H1 (cell line): ENCODE results near the gene GAPDH. TPM values are rescaled to one million over a fixed set of nuclear protein-coding genes. Genes with fewer than 3 reads are reported as not detected.

ENCODE experiments used
- CTCF ChIA-PET: fragments of 300-600 bp; sonication (Branson Sonifier 250); formaldehyde crosslinking; loops from one replicate; lab custom pipeline; 2021; ENCODE audit not compliant: partially characterized antibody; lab: Charles Lee
- POLR2A ChIA-PET: fragments of 300-600 bp; sonication (Branson Sonifier 250); formaldehyde crosslinking; loops from one replicate; lab custom pipeline; 2021; ENCODE audit warnings: inconsistent platforms; ENCODE audit not compliant: partially characterized antibody; lab: Charles Lee
- DNase-seq, 2 experiments: peaks; one replicate each; pipeline versions ENCODE4 v3.0.0 to v3.0.0-alpha.2; 2010 to 2022; ENCODE audit warnings: low spot score in 2 of 2, low read depth in 1 of 2, mixed read lengths in 1 of 2
- FAIRE-seq: peaks from 2 replicates; lab custom pipeline; 2011; peaks lifted over from hg19 to GRCh38; lab: Jason Lieb, UNC
- H2AFZ ChIP-seq: 2 replicates; pipeline ENCODE4 v1.8.1; 2012; ENCODE audit warnings: low read length, inconsistent platforms
- H2AK5ac ChIP-seq: 2 replicates; pipeline ENCODE4 v1.6.1; 2013; ENCODE audit warnings: low read depth, low read length
- H2BK120ac ChIP-seq: replicated peaks from 2 replicates; pipeline ENCODE3; 2013; ENCODE audit warnings: low read depth, low read length, inconsistent platforms
- H2BK12ac ChIP-seq: 2 replicates; pipeline ENCODE4 v1.6.1; 2013; ENCODE audit warnings: low read depth, low read length
- H2BK15ac ChIP-seq: 2 replicates; pipeline ENCODE4 v1.6.1; 2013; ENCODE audit warnings: low read length
- H2BK20ac ChIP-seq: 2 replicates; pipeline ENCODE4 v1.6.1; 2013; ENCODE audit warnings: low read length
- H2BK5ac ChIP-seq: 2 replicates; pipeline ENCODE4 v1.6.1; 2013; ENCODE audit warnings: low read depth, low read length
- H3K14ac ChIP-seq: 2 replicates; pipeline ENCODE4 v1.6.1; 2013; ENCODE audit warnings: inconsistent platforms; ENCODE audit not compliant: insufficient read length
- H3K18ac ChIP-seq: 2 replicates; pipeline ENCODE4 v1.6.1; 2013; ENCODE audit warnings: low read length; ENCODE audit errors: extremely low read depth
- H3K23ac ChIP-seq: 2 replicates; pipeline ENCODE4 v1.6.1; 2013; ENCODE audit warnings: inconsistent platforms; ENCODE audit not compliant: insufficient read length
- H3K23me2 ChIP-seq: 2 replicates; pipeline ENCODE4 v1.6.1; 2013; ENCODE audit warnings: low read depth, low read length
- H3K27ac ChIP-seq: 2 replicates; pipeline ENCODE4 v1.6.1; 2011; ENCODE audit warnings: low read depth, low read length, inconsistent platforms
- H3K27me3 ChIP-seq, 4 experiments: replicated peaks in 1 of 4; 1 replicate in 1 of 4; 2 replicates in 3 of 4; pipeline versions ENCODE4 v1.6.1 to v1.8.1; 2011 to 2013; ENCODE audit warnings: low read length in 3 of 4, mild to moderate bottlenecking in 3 of 4, inconsistent platforms in 2 of 4, mixed read lengths in 2 of 4, moderate library complexity in 1 of 4; ENCODE audit not compliant: control insufficient read depth in 3 of 4, insufficient read depth in 3 of 4; ENCODE audit errors: extremely low read depth in 1 of 4
- H3K36me3 ChIP-seq, 4 experiments: 2 replicates each; pipeline versions ENCODE4 v1.6.1 to v1.8.1; 2011 to 2013; ENCODE audit warnings: mild to moderate bottlenecking in 4 of 4, low read length in 3 of 4, moderate library complexity in 2 of 4, control low read depth in 1 of 4, inconsistent platforms in 1 of 4; ENCODE audit not compliant: insufficient read depth in 4 of 4, control insufficient read depth in 2 of 4
- H3K4ac ChIP-seq: replicated peaks from 2 replicates; pipeline ENCODE3; 2013; ENCODE audit warnings: low read length, low read depth, mixed read lengths, inconsistent platforms; ENCODE audit not compliant: insufficient read length
- H3K4me1 ChIP-seq, 4 experiments: replicated peaks in 1 of 4; 1 replicate in 1 of 4; 2 replicates in 3 of 4; pipeline versions ENCODE4 v1.6.1 to v1.8.1; 2011 to 2013; ENCODE audit warnings: low read length in 3 of 4, inconsistent platforms in 2 of 4, mixed read lengths in 1 of 4; ENCODE audit not compliant: insufficient read depth in 4 of 4, control insufficient read depth in 3 of 4
- H3K4me2 ChIP-seq, 2 experiments: 2 replicates each; pipeline versions ENCODE4 v1.6.1 to v1.8.1; 2011 to 2013; ENCODE audit warnings: low read depth in 2 of 2, low read length in 2 of 2, control low read depth in 1 of 2, inconsistent platforms in 1 of 2, mild to moderate bottlenecking in 1 of 2; ENCODE audit not compliant: insufficient read depth in 1 of 2
- H3K4me3 ChIP-seq, 4 experiments: fragments of 200-600, 300-600 bp in 1 of 4; sonication (generic), shearing (Covaris generic), sonication (Bioruptor Twin) in 1 of 4; 2 replicates each; pipeline versions ENCODE4 v1.5.1 to v1.8.1; 2011 to 2016; ENCODE audit warnings: low read length in 4 of 4, low read depth in 3 of 4, control low read depth in 2 of 4, inconsistent platforms in 2 of 4, mild to moderate bottlenecking in 2 of 4, mixed read lengths in 1 of 4, moderate library complexity in 1 of 4; ENCODE audit not compliant: insufficient read depth in 2 of 4; ENCODE audit errors: extremely low read depth in 1 of 4
- H3K56ac ChIP-seq: replicated peaks from 2 replicates; pipeline ENCODE3; 2013; ENCODE audit warnings: low read depth, mild to moderate bottlenecking, mixed read lengths, low read length, inconsistent platforms; ENCODE audit not compliant: insufficient read length
- H3K79me1 ChIP-seq: 2 replicates; pipeline ENCODE4 v1.6.1; 2013; ENCODE audit warnings: low read depth, low read length, control low read depth
- H3K79me2 ChIP-seq, 2 experiments: 2 replicates each; pipeline versions ENCODE4 v1.6.1 to v1.8.1; 2012 to 2013; ENCODE audit warnings: low read length in 2 of 2, mild to moderate bottlenecking in 2 of 2, inconsistent platforms in 1 of 2; ENCODE audit not compliant: insufficient read depth in 2 of 2, control insufficient read depth in 1 of 2
- H3K9ac ChIP-seq, 4 experiments: replicated peaks in 1 of 4; 1 replicate in 1 of 4; 2 replicates in 3 of 4; pipeline versions ENCODE4 v1.6.1 to v1.8.1; 2011 to 2013; ENCODE audit warnings: low read depth in 3 of 4, low read length in 3 of 4, control low read depth in 2 of 4, mild to moderate bottlenecking in 2 of 4, moderate library complexity in 2 of 4, inconsistent platforms in 1 of 4; ENCODE audit errors: extremely low read depth in 1 of 4
- H3K9me3 ChIP-seq, 2 experiments: 2 replicates each; pipeline versions ENCODE4 v1.6.1 to v1.8.1; 2012 to 2013; ENCODE audit warnings: mild to moderate bottlenecking in 2 of 2, moderate library complexity in 2 of 2, control low read depth in 1 of 2, inconsistent platforms in 1 of 2, low read depth in 1 of 2, low read length in 1 of 2, mixed read lengths in 1 of 2; ENCODE audit not compliant: insufficient read depth in 2 of 2
- H4K20me1 ChIP-seq, 2 experiments: replicated peaks in 1 of 2; 2 replicates each; pipeline versions ENCODE3 to v1.8.1; 2011 to 2013; ENCODE audit warnings: inconsistent platforms in 2 of 2, low read length in 2 of 2, mild to moderate bottlenecking in 1 of 2; ENCODE audit not compliant: insufficient read depth in 2 of 2, control insufficient read depth in 1 of 2
- H4K5ac ChIP-seq: 2 replicates; pipeline ENCODE4 v1.6.1; 2013; ENCODE audit warnings: low read length, low read depth, mixed read lengths, inconsistent platforms; ENCODE audit not compliant: insufficient read length
- H4K8ac ChIP-seq: 2 replicates; pipeline ENCODE4 v1.8.0; 2013; ENCODE audit warnings: mild to moderate bottlenecking, moderate library complexity, low read length, inconsistent platforms; ENCODE audit not compliant: insufficient read depth; ENCODE audit errors: extremely low read depth
- H4K91ac ChIP-seq: replicated peaks from 2 replicates; pipeline ENCODE3; 2013; ENCODE audit warnings: low read length, mixed read lengths, inconsistent platforms; ENCODE audit not compliant: insufficient read length
- ATF3 ChIP-seq: IDR thresholded peaks from 2 replicates; pipeline ENCODE4 v1.6.1; 2011; ENCODE audit warnings: low read depth, mild to moderate bottlenecking, low read length; ENCODE audit not compliant: insufficient read depth
- FOSL1 ChIP-seq: IDR thresholded peaks from 2 replicates; pipeline ENCODE4 v1.6.1; 2011; ENCODE audit warnings: mild to moderate bottlenecking, low read depth, low read length, moderate library complexity; ENCODE audit not compliant: insufficient read depth
- JUN ChIP-seq: IDR thresholded peaks from 2 replicates; pipeline ENCODE4 v1.6.1; 2011; ENCODE audit warnings: low read depth, mild to moderate bottlenecking, improper control_type of control experiment, low read length
- KDM4A ChIP-seq: IDR thresholded peaks from one replicate; pipeline ENCODE4 v1.7.1; 2012; ENCODE audit warnings: low read depth, mild to moderate bottlenecking, moderate library complexity, low read length, inconsistent platforms; ENCODE audit not compliant: severe bottlenecking
- MAFK ChIP-seq: IDR thresholded peaks from 2 replicates; pipeline ENCODE4 v1.6.1; 2012; ENCODE audit warnings: low read depth, mild to moderate bottlenecking, improper control_type of control experiment, low read length
- RAD21 ChIP-seq, 2 experiments: IDR thresholded peaks in 1 of 2; conservative IDR thresholded peaks in 1 of 2; 2 replicates each; pipeline ENCODE4 v1.6.1; 2011; ENCODE audit warnings: low read depth in 2 of 2, low read length in 2 of 2, improper control_type of control experiment in 1 of 2, inconsistent platforms in 1 of 2, mild to moderate bottlenecking in 1 of 2, moderate library complexity in 1 of 2
- TAF1 ChIP-seq: IDR thresholded peaks from 2 replicates; pipeline ENCODE4 v1.6.1; 2011; ENCODE audit warnings: mild to moderate bottlenecking, low read depth, low read length
- TCF12 ChIP-seq: IDR thresholded peaks from 2 replicates; pipeline ENCODE4 v1.6.1; 2011; ENCODE audit warnings: low read depth, mild to moderate bottlenecking, low read length
- TEAD4 ChIP-seq: IDR thresholded peaks from 2 replicates; pipeline ENCODE4 v1.6.1; 2012; ENCODE audit warnings: low read depth, low read length, inconsistent platforms, mixed read lengths
- WGBS, 2 experiments: shearing (Covaris generic) in 1 of 2; methylation state at CpG; one replicate each; pipeline versions ENCODE4 v1.1.6 to v1.1.7; 2013 to 2015; ENCODE audit warnings: low lambda C conversion rate in 2 of 2, mixed read lengths in 2 of 2, inconsistent platforms in 1 of 2, low coverage in 1 of 2, missing lambda C conversion rate in 1 of 2; ENCODE audit not compliant: insufficient replicate concordance in 2 of 2, insufficient coverage in 1 of 2, insufficient read length in 1 of 2; ENCODE audit errors: extremely low coverage in 1 of 2, missing lambda C conversion rate in 1 of 2; 5-methylcytosine and 5-hydroxymethylcytosine counted together
- polyA plus RNA-seq, 7 experiments: library from polyadenylated mRNA; depleted of rRNA in 3 of 7; stranded (reverse) in 5 of 7; unstranded in 2 of 7; fragments of >200 nt in 5 of 7; fragments of 200-250 nt in 2 of 7; gene quantifications; 1 replicate in 5 of 7; 2 replicates in 1 of 7; 4 replicates in 1 of 7; pipeline versions ENCODE4 v1.2.1 to v1.2.3, GENCODE V29; 2011 to 2013; ENCODE audit warnings: missing spikeins in 2 of 7, mixed read lengths in 2 of 7
- total RNA-seq: library from RNA; stranded (reverse); fragmentation: NEBNext Ultra II Directional; extraction: Animal tissue kit (Norgen Biotek cat#: 25700); gene quantifications from 2 replicates; pipeline ENCODE4 v1.2.1, GENCODE V29; 2021

GAPDH gene
- total and polyA plus RNA-seq, 2 of the 8 experiments (the other 6 are each of a cell fraction or from before 2014, with no cell fraction given), result 5,175 to 15,878 TPM

DNA sequence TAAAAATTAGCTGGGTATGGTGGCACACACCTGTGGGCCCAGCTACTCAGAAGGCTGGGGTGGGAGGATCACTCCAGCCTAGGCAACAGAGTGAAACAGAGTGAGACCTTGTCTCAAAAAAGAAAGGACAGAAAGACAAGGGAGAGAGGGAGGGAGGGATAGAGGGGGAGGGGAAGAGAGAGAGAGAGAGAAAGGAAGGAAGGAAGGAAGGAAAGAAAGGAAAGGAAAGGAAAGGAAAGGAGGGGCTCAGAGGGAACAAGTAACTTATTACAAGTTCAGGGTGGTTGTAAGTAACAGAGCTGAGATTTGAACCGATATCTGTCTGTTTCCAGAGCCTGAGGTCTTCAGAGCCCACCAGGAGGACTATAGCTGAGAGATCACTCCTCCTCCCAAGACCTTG lies 13.2 kb downstream of the GAPDH start:
- Histone ChIP-seq H2BK15ac (no peak overlapping the region), H3K14ac (no peak overlapping the region), H3K4me2 (no peak overlapping the region), H3K79me1 (peaks cover 15% of the 10 kb centered on the region), H4K8ac (no peak overlapping the region), H3K4me3 (no peak overlapping the region), H3K79me2 (peaks cover 0 to 23% of the 10 kb centered on the region in 2 experiments; a peak in 2 of 4 replicates), H3K27me3 (no peaks in the 10 kb centered on the region), H3K36me3 (peaks cover 8 to 30% (median 13%) of the 10 kb centered on the region in 4 experiments; a peak in 6 of 8 replicates), H3K9ac (no peak overlapping the region), H3K9me3 (no peaks in the 10 kb centered on the region), H4K20me1 (peaks cover 4 to 12% of the 10 kb centered on the region in 2 experiments), H2BK20ac (no peak overlapping the region), H2BK5ac (no peak overlapping the region), H3K27ac (no peak overlapping the region), H4K91ac (no peak overlapping the region), H3K23ac (no peak overlapping the region), H3K56ac (no peak overlapping the region), H2BK12ac (no peak overlapping the region), H3K18ac (no peak overlapping the region), H3K23me2 (no peaks in the 10 kb centered on the region), H4K5ac (no peak overlapping the region), H2AFZ (no peak overlapping the region), H2AK5ac (no peak overlapping the region), H2BK120ac (no peak overlapping the region), H3K4ac (no peak overlapping the region), H3K4me1 (peaks cover 0 to 4% (median 3%) of the 10 kb centered on the region in 4 experiments; a peak in 4 of 7 replicates)
- TF ChIP-seq TEAD4 (no peak), KDM4A (no peak), FOSL1 (no peak), TAF1 (no peak), TCF12 (no peak), RAD21 (IDR thresholded peaks at IDR 0.05 in 1 of 2, conservative IDR thresholded peaks at IDR 0.05 in 1 of 2; ENCODE audit: low read depth in 2 of 2, low read length in 2 of 2) (no peak), MAFK (no peak), JUN (no peak), ATF3 (no peak)
- 88% methylated on average over 1 of the region's 1 CpG; no CpG with 5 or more reads in 1 of the 2 experiments for WGBS, 2 experiments
- FAIRE-seq (no peak), DNase-seq (no peak)
- ChIA-PET POLR2A (interaction anchor here (0.9 to 24.2 kb wide), 3 partner anchors 9 to 15 kb away, joined by 3 to 665 read pairs (median 7); partner anchors contain the start of gene GAPDH), CTCF (interaction anchor here (0.8 to 24.9 kb wide), 5 partner anchors 1 to 41 kb away, joined by 3 to 462 read pairs (median 3); partner anchors contain the start of genes GAPDH, IFFO1 and NOP2)
